GM12872 (cell line): ENCODE measurements around the gene CCS.

Experiments used
- TF ChIP-seq, protein P1 (sequence below): IDR thresholded peaks from 3 replicates; pipeline ENCODE4 v1.5.1; 2011; ENCODE audit warnings: low read depth, mild to moderate bottlenecking, low read length, moderate library complexity; ENCODE audit not compliant: insufficient read depth

The CCS gene

DNA sequence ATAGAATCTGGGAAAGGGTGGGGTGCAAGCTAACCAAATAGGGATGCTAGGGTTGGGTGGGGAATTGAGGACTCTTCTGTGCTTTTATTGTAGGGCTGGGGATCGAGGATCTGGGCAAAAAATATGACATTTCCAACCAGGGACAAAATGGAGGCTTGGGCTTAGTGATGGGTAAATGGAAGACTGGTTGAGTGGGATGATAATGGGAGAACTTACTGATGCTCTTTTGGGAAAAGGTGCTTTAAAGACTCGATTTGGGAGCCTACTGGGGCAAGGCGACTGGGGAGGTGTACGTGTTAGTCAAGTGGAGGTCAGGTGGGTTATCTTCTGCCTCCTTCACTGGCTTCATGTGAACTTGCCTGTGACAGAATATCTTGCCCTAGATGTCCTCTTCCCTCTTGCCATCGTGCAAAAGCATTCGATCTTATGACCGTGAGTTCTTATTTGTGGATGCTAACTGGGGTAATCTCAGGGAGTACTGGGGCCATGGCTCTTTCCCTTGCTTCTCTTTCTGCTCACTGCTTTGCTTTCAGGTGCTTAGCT lies 35.1 kb downstream of the CCS start:
- TF ChIP-seq, protein P1, sequence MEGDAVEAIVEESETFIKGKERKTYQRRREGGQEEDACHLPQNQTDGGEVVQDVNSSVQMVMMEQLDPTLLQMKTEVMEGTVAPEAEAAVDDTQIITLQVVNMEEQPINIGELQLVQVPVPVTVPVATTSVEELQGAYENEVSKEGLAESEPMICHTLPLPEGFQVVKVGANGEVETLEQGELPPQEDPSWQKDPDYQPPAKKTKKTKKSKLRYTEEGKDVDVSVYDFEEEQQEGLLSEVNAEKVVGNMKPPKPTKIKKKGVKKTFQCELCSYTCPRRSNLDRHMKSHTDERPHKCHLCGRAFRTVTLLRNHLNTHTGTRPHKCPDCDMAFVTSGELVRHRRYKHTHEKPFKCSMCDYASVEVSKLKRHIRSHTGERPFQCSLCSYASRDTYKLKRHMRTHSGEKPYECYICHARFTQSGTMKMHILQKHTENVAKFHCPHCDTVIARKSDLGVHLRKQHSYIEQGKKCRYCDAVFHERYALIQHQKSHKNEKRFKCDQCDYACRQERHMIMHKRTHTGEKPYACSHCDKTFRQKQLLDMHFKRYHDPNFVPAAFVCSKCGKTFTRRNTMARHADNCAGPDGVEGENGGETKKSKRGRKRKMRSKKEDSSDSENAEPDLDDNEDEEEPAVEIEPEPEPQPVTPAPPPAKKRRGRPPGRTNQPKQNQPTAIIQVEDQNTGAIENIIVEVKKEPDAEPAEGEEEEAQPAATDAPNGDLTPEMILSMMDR, result no peak

GRCh38 chr11:66629356-66629755 lies 36.4 kb downstream of the CCS start:
- TF ChIP-seq, protein P1, result no peak

DNA sequence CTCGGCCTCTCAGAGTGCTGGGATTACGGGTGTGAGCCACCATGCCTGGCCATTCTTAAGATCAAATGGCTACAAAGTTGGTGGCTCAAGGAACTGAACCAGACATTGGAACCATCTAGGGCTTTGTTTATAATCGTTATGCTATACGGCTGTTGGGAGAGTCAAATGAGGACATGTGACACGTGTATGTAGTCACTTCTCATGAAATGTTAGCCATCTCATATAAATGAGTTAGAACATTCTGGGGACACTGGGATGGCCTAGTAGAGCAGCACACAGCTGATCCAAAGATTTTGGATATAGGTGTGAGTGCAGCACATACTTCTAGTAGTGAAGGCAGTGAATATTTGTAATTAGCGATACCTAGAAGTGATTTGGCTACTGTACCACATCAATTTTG lies 38.9 kb downstream of the CCS start:
- TF ChIP-seq, protein P1, result no peak

DNA sequence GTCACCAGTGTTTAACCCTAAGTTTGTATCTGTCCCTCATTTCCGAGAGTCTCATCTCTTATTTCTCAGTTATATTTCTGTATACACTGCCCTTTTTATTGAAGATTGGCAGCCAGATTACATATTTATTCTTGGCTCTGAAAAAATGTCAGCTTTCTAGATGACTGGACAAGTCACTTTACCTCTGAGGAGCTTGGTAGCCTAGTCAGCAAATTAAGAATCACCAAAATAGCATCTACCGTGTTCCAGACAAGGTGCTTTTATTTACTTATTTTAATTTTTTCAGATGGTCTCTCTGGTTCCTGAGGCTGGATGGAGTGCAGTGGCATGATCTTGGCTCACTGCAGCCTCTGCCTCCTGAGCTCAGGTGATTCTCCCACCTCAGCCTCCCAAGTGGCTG lies 40.0 kb downstream of the CCS start:
- TF ChIP-seq, protein P1, result no peak

DNA sequence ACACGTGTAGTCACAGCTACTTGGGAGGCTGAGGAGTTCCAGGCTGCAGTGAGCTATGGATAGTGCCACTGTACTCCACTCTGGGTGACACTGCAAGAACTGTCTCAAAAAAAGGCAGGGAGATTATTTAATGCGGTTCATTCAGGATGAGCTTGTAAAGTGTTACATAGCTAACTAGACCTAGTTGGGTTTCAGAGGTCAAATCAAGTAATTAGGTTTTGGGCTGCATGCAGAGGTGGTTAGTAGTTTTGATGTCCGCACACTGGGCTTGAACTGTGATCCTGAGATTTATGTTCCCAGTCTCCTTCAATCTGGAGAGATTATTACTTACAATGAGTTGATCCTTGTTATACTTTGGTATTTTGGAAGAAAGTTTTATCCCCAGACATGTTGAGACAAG lies 43.4 kb downstream of the CCS start:
- TF ChIP-seq, protein P1, result no peak

GRCh38 chr11:66637557-66638176 lies 44.7 kb downstream of the CCS start:
- TF ChIP-seq, protein P1, result no peak

DNA sequence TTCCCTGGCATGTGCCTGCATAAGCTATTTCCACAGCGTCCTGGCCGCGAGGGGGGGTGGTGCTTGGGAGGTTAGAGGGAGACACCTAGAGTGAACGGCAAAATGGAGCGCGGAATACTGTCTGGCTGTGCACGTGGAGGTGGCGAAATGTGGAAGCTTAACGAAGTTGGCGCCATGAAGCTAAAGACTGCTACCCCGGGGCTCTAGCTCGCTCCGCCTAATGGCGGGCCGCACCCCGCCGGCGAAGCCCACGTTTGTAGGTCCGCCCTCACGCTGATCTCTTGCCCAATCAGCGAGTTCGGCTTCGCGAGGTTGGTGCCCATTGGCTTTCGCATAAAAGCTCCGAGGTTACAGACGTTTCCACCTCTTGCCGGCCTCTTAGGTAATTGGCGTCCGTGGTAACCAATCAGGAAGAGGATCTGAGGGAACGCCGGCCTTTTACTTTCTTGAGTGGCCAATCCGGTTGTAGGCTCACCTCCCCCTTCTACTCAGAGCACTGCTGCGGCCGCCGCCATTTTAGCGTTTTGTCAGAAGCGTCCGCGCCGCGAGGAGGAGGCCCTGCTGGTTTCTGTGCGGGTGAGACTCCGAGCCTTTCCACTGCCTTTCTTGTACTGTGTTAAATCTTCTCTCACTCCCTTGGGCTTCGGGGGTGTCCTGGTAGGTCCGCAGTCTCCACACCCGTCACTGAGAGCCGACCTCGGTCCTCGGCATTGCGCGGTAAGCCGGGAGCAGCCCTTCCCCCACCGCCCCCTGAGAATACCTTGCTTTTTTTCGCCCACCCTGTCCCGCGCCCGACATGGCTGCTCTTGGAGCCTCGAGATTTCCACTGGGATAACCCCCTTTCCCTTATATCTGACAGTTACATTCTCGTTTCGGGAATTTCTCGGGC lies 45.4 kb downstream of the CCS start, which contains the start of gene RBM4:
RBM4 (plus strand) TSS at position 527 of the 889 bp plus-strand sequence. CDS start 1,009 bp downstream, outside the sequence.
- TF ChIP-seq, protein P1, result peak; percentile 27; the same call in 2 of the 3 replicates
